PC-9 (cell line): ENCODE measurements around the gene EPHB1. TPM values are rescaled to one million over a fixed set of nuclear protein-coding genes. Genes with fewer than 3 reads are reported as not detected.

Experiments
- BruUV-seq: library from RNA; stranded (reverse); fragments of 400-500 nt; replicated peaks from 2 replicates; lab custom pipeline; 2021; lab: Mats Ljungman, UMichigan
- CTCF ChIA-PET: fragments of 300-600 bp; sonication (Branson Sonifier 250); formaldehyde crosslinking; loops from one replicate; lab custom pipeline; 2022; ENCODE audit warnings: antibody characterized with exemption; lab: Charles Lee
- POLR2A ChIA-PET: fragments of 300-600 bp; sonication (Branson Sonifier 250); formaldehyde crosslinking; loops from one replicate; lab custom pipeline; 2022; ENCODE audit warnings: antibody characterized with exemption; ENCODE audit not compliant: unreplicated experiment; lab: Charles Lee
- DNase-seq, 2 experiments: peaks; one replicate each; pipeline versions ENCODE4 v3.0.0 to v3.0.0-alpha.2; 2015 to 2022; ENCODE audit warnings: mixed read lengths in 1 of 2
- H2AFZ ChIP-seq: fragments of 200-600 bp; sonication (generic); 2 replicates; pipeline ENCODE4 v1.8.1; 2017; ENCODE audit warnings: antibody characterized with exemption
- H3F3A ChIP-seq: fragments of 200-600 bp; sonication (generic); 2 replicates; pipeline ENCODE4 v1.8.1; 2017; ENCODE audit warnings: antibody characterized with exemption, mild to moderate bottlenecking, low read depth; ENCODE audit not compliant: insufficient read depth
- H3K27ac ChIP-seq: fragments of 200-600 bp; sonication (generic); 2 replicates; pipeline ENCODE4 v1.6.1; 2016; ENCODE audit warnings: mixed run types
- H3K27me3 ChIP-seq: fragments of 200-600 bp; sonication (generic); 2 replicates; pipeline ENCODE4 v1.6.1; 2016; ENCODE audit warnings: low read depth, mixed run types; ENCODE audit not compliant: insufficient read depth
- H3K36me3 ChIP-seq: fragments of 200-600 bp; sonication (generic); 2 replicates; pipeline ENCODE4 v1.6.1; 2016; ENCODE audit warnings: low read depth, mixed run types
- H3K4me1 ChIP-seq: fragments of 200-600 bp; sonication (generic); replicated peaks from 2 replicates; pipeline ENCODE4 v1.6.1; 2016; ENCODE audit warnings: mixed run types; ENCODE audit not compliant: insufficient read depth
- H3K4me2 ChIP-seq: fragments of 200-600 bp; sonication (generic); 2 replicates; pipeline ENCODE4 v1.6.1; 2017; ENCODE audit warnings: mixed run types
- H3K4me3 ChIP-seq: fragments of 200-600 bp; sonication (generic); 2 replicates; pipeline ENCODE4 v1.6.1; 2016; ENCODE audit warnings: mixed run types
- H3K79me2 ChIP-seq: fragments of 200-600 bp; sonication (generic); 2 replicates; pipeline ENCODE4 v1.6.1; 2017; ENCODE audit warnings: low read depth, mixed run types
- H3K9me2 ChIP-seq: fragments of 200-600 bp; sonication (generic); 2 replicates; pipeline ENCODE4 v1.8.1; 2017; ENCODE audit warnings: mild to moderate bottlenecking; ENCODE audit not compliant: insufficient read depth
- H3K9me3 ChIP-seq: fragments of 200-600 bp; sonication (generic); 2 replicates; pipeline ENCODE4 v1.8.1; 2016; ENCODE audit warnings: low read depth; ENCODE audit not compliant: insufficient read depth
- H4K20me1 ChIP-seq: fragments of 200-600 bp; sonication (generic); 2 replicates; pipeline ENCODE4 v1.8.1; 2017; ENCODE audit not compliant: insufficient read depth
- EZH2 ChIP-seq: fragments of 200-600 bp; sonication (generic); IDR thresholded peaks from 2 replicates; pipeline ENCODE4 v1.8.0; 2017; ENCODE audit warnings: antibody characterized with exemption, low read depth
- intact Hi-C: fragments of 100-400 bp; cut with micrococcal nuclease; formaldehyde crosslinking; loops from one replicate; pipeline ENCODE4 v1.10.0; 2022; ENCODE audit not compliant: unreplicated experiment
- total RNA-seq: library from RNA; stranded (reverse); gene quantifications from 2 replicates; pipeline ENCODE4 v1.2.3, GENCODE V29; 2021
- TF ChIP-seq, protein P1 (sequence below): fragments of 200-600 bp; sonication (generic); conservative IDR thresholded peaks from 2 replicates; pipeline ENCODE4 v1.6.1; 2017; ENCODE audit warnings: mixed run types, antibody characterized with exemption, mild to moderate bottlenecking, moderate library complexity

EPHB1 gene
- total RNA-seq, 1 experiment from 2014 or later, result 0.15 TPM

DNA sequence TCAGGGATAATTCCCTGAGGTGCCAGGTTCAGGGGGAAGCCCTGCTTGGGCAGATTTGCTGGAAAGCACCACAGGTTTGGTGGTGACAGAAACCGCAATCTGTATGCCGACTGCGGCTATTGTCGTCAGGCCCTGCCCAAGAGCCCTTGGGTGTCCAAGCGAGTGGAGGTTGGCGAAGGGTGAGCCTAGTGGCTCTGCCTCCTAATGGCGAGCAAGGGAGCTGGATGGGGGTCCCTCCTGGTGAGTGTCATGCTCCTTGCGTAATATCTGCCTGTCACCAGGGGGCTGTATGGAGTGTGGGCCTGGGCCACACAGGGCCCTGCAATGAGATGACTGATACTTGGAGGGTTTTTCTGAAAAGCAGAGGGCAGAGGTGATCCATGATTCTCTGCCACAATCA is 101.6 kb downstream of the EPHB1 start:
- POLR2A ChIA-PET, result no interaction called here
- no peak for DNase-seq

GRCh38 chr3:134897391-134898141 is 102.5 kb downstream of the EPHB1 start:
- Histone ChIP-seq H3K4me3 (no peak overlapping the region), H3F3A (no peaks in the 10 kb centered on the region), H3K79me2 (no peaks in the 10 kb centered on the region), H3K9me3 (no peaks in the 10 kb centered on the region), H3K27ac (no peak overlapping the region), H3K4me2 (no peak overlapping the region), H3K9me2 (no peaks in the 10 kb centered on the region), H3K4me1 (no peaks in the 10 kb centered on the region), H2AFZ (no peak overlapping the region), H3K27me3 (peaks cover 43% of the 10 kb centered on the region), H3K36me3 (no peaks in the 10 kb centered on the region), H4K20me1 (no peaks in the 10 kb centered on the region)
- POLR2A ChIA-PET, result interaction anchor here (0.5 kb wide), 1 partner anchor 1097 kb away, joined by 10 read pairs; no protein-coding TSS in a partner anchor
- CTCF ChIA-PET, result no interaction called here
- intact Hi-C loops, result no loop called here
- TF ChIP-seq EZH2, result no peak
- TF ChIP-seq, protein P1, sequence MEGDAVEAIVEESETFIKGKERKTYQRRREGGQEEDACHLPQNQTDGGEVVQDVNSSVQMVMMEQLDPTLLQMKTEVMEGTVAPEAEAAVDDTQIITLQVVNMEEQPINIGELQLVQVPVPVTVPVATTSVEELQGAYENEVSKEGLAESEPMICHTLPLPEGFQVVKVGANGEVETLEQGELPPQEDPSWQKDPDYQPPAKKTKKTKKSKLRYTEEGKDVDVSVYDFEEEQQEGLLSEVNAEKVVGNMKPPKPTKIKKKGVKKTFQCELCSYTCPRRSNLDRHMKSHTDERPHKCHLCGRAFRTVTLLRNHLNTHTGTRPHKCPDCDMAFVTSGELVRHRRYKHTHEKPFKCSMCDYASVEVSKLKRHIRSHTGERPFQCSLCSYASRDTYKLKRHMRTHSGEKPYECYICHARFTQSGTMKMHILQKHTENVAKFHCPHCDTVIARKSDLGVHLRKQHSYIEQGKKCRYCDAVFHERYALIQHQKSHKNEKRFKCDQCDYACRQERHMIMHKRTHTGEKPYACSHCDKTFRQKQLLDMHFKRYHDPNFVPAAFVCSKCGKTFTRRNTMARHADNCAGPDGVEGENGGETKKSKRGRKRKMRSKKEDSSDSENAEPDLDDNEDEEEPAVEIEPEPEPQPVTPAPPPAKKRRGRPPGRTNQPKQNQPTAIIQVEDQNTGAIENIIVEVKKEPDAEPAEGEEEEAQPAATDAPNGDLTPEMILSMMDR, result no peak
- BruUV-seq, result no TSS peak
- no peak for DNase-seq

More for the DNA sequence above, 101.6 kb downstream of the EPHB1 start:
- BruUV-seq, result no TSS peak
- Histone ChIP-seq H4K20me1 (no peaks in the 10 kb centered on the region), H3K9me3 (no peaks in the 10 kb centered on the region), H3K4me3 (no peak overlapping the region), H3K79me2 (no peaks in the 10 kb centered on the region), H3K36me3 (no peaks in the 10 kb centered on the region), H3K27ac (no peak overlapping the region), H3K9me2 (no peaks in the 10 kb centered on the region), H3K27me3 (peaks cover 43% of the 10 kb centered on the region), H3K4me1 (no peaks in the 10 kb centered on the region), H3K4me2 (no peak overlapping the region), H2AFZ (no peak overlapping the region), H3F3A (no peaks in the 10 kb centered on the region)
- CTCF ChIA-PET, result no interaction called here
- no peak for TF ChIP-seq EZH2
- TF ChIP-seq, protein P1, result no peak
- intact Hi-C loops, result no loop called here

- Histone ChIP-seq H3K36me3 (no peaks in the 10 kb centered on the region), H4K20me1 (no peaks in the 10 kb centered on the region), H3K27me3 (peaks cover 42% of the 10 kb centered on the region), H3K4me2 (no peak overlapping the region), H3K9me2 (no peaks in the 10 kb centered on the region), H3F3A (no peaks in the 10 kb centered on the region), H2AFZ (no peak overlapping the region), H3K4me1 (no peaks in the 10 kb centered on the region), H3K27ac (no peak overlapping the region), H3K4me3 (no peak overlapping the region), H3K9me3 (no peaks in the 10 kb centered on the region), H3K79me2 (no peaks in the 10 kb centered on the region)
- no peak for TF ChIP-seq EZH2
- TF ChIP-seq, protein P1, result no peak
- CTCF ChIA-PET, result no interaction called here
- no TSS peak for BruUV-seq
- POLR2A ChIA-PET, result interaction anchor here (0.5 kb wide), 1 partner anchor 1096 kb away, joined by 10 read pairs; no protein-coding TSS in a partner anchor
- no peak for DNase-seq
- intact Hi-C loops, result no loop called here
Observed at GRCh38 chr3:134898181-134898754, 103.2 kb downstream of the EPHB1 start.
